Measurements from ENCODE around the gene CHST4.

GRCh38 chr16:71513302-71513701, 12.9 kb upstream of the CHST4 start:
- TF ChIP-seq SMC3 (IDR thresholded peaks at IDR 0.05) (no peak), CHD2 (IDR thresholded peaks at IDR 0.05; ENCODE audit: low read length, partially characterized antibody) (no peak), CTCF (IDR thresholded peaks at IDR 0.05) (no peak), USF2 (IDR thresholded peaks at IDR 0.05) (no peak), POLR2A (IDR thresholded peaks at IDR 0.05; ENCODE audit: low read length) (no peak), KDM1A (IDR thresholded peaks at IDR 0.05; ENCODE audit: low read depth) (no peak)

Data from A549 (cell line).